K562 (cell line): Measurements from ENCODE around the gene DAB2IP. TPM values are rescaled to one million over a fixed set of nuclear protein-coding genes. Genes with fewer than 3 reads are reported as not detected.

Source experiments
- ATAC-seq: fragments of 200-7000 bp; cut with Tn5 transposase; 3 replicates; pipeline ENCODE4 v1.9.1; 2020; ENCODE audit warnings: moderate library complexity
- BruUV-seq: library from RNA; stranded (reverse); fragments of 400-500 nt; replicated peaks from 2 replicates; lab custom pipeline; 2021; lab: Mats Ljungman, UMichigan
- CTCF ChIA-PET: fragments of 300-600 bp; formaldehyde crosslinking; extraction: SDS; loops from one replicate; lab custom pipeline; 2021; ENCODE audit warnings: low intra/inter-chr PET ratio; lab: Yijun Ruan, JAX
- POLR2A ChIA-PET: fragments of 300-600, 350-650 bp; sonication (Branson Sonifier 250); formaldehyde crosslinking; extraction: SDS; loops from one replicate; lab custom pipeline; 2021; ENCODE audit warnings: antibody characterized with exemption, inconsistent platforms; lab: Yijun Ruan, JAX
- DNase-seq, 4 experiments: peaks; one replicate each; pipeline versions ENCODE4 v3.0.0 to v3.0.0-alpha.2; 2011 to 2018; ENCODE audit warnings: low spot score in 3 of 4, mixed read lengths in 3 of 4; ENCODE audit errors: extremely low read depth in 1 of 4
- FAIRE-seq: peaks from 2 replicates; lab custom pipeline; 2011; peaks lifted over from hg19 to GRCh38; lab: Jason Lieb, UNC
- H2AFZ ChIP-seq: 2 replicates; pipeline ENCODE4 v1.6.0; 2011; ENCODE audit warnings: low read depth, low read length, control low read depth, inconsistent platforms
- H3K27ac ChIP-seq: fragments of 200-600 bp; 3 replicates; pipeline ENCODE4 v1.8.0; 2011; ENCODE audit warnings: low read depth, mild to moderate bottlenecking, control low read depth, inconsistent platforms, low read length, moderate library complexity, mixed read lengths; ENCODE audit errors: extremely low read depth
- H3K27me3 ChIP-seq, 2 experiments: fragments of 300-600 bp in 1 of 2; 2 replicates in 1 of 2; 3 replicates in 1 of 2; pipeline versions ENCODE4 v1.6.0 to v1.8.0; 2011; ENCODE audit warnings: inconsistent platforms in 2 of 2, low read length in 2 of 2, mild to moderate bottlenecking in 1 of 2, mixed read lengths in 1 of 2, moderate library complexity in 1 of 2; ENCODE audit not compliant: control insufficient read depth in 2 of 2, insufficient read depth in 2 of 2
- H3K36me3 ChIP-seq: fragments of 300-600 bp; 3 replicates; pipeline ENCODE4 v1.8.0; 2011; ENCODE audit warnings: mild to moderate bottlenecking, low read length, inconsistent platforms; ENCODE audit not compliant: control insufficient read depth, insufficient read depth
- H3K4me1 ChIP-seq, 2 experiments: fragments of 200-600 bp in 1 of 2; replicated peaks in 1 of 2; 2 replicates in 1 of 2; 3 replicates in 1 of 2; pipeline versions ENCODE4 v1.5.1 to v1.8.0; 2011; ENCODE audit warnings: inconsistent platforms in 2 of 2, low read length in 2 of 2, mild to moderate bottlenecking in 1 of 2, mixed read lengths in 1 of 2, moderate library complexity in 1 of 2; ENCODE audit not compliant: control insufficient read depth in 2 of 2, insufficient read depth in 2 of 2
- H3K4me2 ChIP-seq: 2 replicates; pipeline ENCODE4 v1.6.1; 2011; ENCODE audit warnings: low read length, control low read depth, inconsistent platforms, mixed read lengths; ENCODE audit not compliant: insufficient read depth
- H3K4me3 ChIP-seq: fragments of 200-600 bp; sonication (generic), shearing (Covaris generic); 2 replicates; pipeline ENCODE4 v1.5.1; 2016; ENCODE audit warnings: control low read depth, inconsistent platforms
- H3K79me2 ChIP-seq: fragments of 200-600 bp; 3 replicates; pipeline ENCODE4 v1.8.0; 2011; ENCODE audit warnings: low read length, inconsistent platforms; ENCODE audit not compliant: control insufficient read depth, insufficient read depth
- H3K9ac ChIP-seq, 2 experiments: 2 replicates each; pipeline versions ENCODE4 v1.6.0 to v1.6.1; 2011; ENCODE audit warnings: low read depth in 2 of 2, low read length in 2 of 2, control low read depth in 1 of 2, inconsistent platforms in 1 of 2, mild to moderate bottlenecking in 1 of 2, mixed read lengths in 1 of 2; ENCODE audit not compliant: insufficient read depth in 1 of 2
- H3K9me1 ChIP-seq: one replicate; pipeline ENCODE4 v1.6.0; 2011; ENCODE audit warnings: inconsistent platforms, mild to moderate bottlenecking, low read length, moderate library complexity; ENCODE audit not compliant: control insufficient read depth, insufficient read depth
- H3K9me3 ChIP-seq: replicated peaks from 2 replicates; pipeline ENCODE4 v1.5.1; 2011; ENCODE audit warnings: low read depth, low read length, inconsistent platforms; ENCODE audit not compliant: control insufficient read depth, insufficient read depth
- H4K20me1 ChIP-seq: replicated peaks from 2 replicates; pipeline ENCODE4 v1.6.1; 2011; ENCODE audit warnings: low read length, inconsistent platforms, mixed read lengths; ENCODE audit not compliant: control insufficient read depth, insufficient read depth
- ZNF263 ChIP-seq: sonication (generic); formaldehyde crosslinking; IDR thresholded peaks from 2 replicates; pipeline ENCODE4 v1.8.0; 2022; ENCODE audit warnings: mild to moderate bottlenecking, missing genetic modification reagents, borderline replicate concordance
- WGBS: fragments of 100-300 bp; shearing (Covaris generic); methylation state at CpG from one replicate; pipeline ENCODE4 v1.1.6; 2016; ENCODE audit warnings: low coverage, mixed read lengths; ENCODE audit not compliant: insufficient coverage; ENCODE audit errors: missing lambda C conversion rate; 5-methylcytosine and 5-hydroxymethylcytosine counted together
- in situ Hi-C: fragments of 300-500 bp; cut with MboI; formaldehyde crosslinking; loops from 4 replicates; pipeline ENCODE4 v1.15.0; 2018; ENCODE audit warnings: inconsistent platforms, mixed read lengths
- intact Hi-C: fragments of 100-400 bp; cut with micrococcal nuclease; formaldehyde crosslinking; loops from 2 replicates; pipeline ENCODE4 v1.14.2; 2022
- polyA plus RNA-seq, 8 experiments: library from polyadenylated mRNA; depleted of rRNA in 4 of 8; stranded (reverse) in 5 of 8; unstranded in 3 of 8; fragments of >200 nt; fragmentation: Nextera tagmentation in 2 of 8; fragmentation: Illumina TruSeq in 1 of 8; extraction: Ambion mirVana in 2 of 8; extraction: Trizol in 1 of 8; gene quantifications; 2 replicates each; pipeline versions ENCODE4 v1.2.1 to v1.2.3, GENCODE V29; 2011 to 2014; ENCODE audit warnings: inconsistent platforms in 1 of 8, missing spikeins in 1 of 8
- total RNA-seq, 7 experiments: library from RNA; depleted of rRNA in 6 of 7; stranded (reverse); fragments of >200 nt in 6 of 7; fragmentation: Illumina TruSeq in 2 of 7; extraction: Trizol in 2 of 7; gene quantifications; 2 replicates each; pipeline versions ENCODE4 v1.2.1 to v1.2.3, GENCODE V29; 2011 to 2021; ENCODE audit warnings: low replicate concordance in 1 of 7
- TF ChIP-seq, protein P1 (sequence below): fragments of 250-450 bp; sonication (Bioruptor Pico); IDR thresholded peaks from 2 replicates; pipeline ENCODE4 v1.5.1; 2021; ENCODE audit warnings: mild to moderate bottlenecking

The DAB2IP gene
- total and polyA plus RNA-seq, 9 of the 15 experiments (the other 6 are each of a cell fraction or from before 2014, with no cell fraction given) = 0.04 to 0.31 (median 0.08) TPM; not detected in 5

DNA sequence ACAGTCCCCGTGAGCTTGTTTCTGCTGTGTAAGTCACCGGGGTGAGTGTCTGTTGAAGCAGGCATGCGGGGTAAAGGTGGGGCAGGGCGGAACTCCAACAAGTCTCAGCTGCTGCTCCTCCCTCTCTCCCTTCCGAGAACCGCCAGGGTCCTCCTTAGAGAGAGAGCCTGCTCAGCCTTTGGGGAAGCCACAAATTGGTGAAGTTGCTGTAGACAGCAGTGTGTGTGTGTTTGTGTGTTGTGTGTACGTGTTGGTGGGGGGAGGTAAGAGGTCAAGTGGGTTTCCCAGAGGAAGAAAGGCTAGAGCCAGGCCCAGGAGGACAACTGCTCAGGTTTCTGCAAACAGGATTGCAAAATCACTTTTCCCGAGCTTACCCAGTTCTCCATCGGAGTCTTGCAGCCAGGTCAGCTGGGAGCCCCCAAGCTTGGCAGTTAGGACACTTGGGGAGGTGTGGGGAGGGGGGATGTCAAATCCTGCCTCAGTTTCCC is 38.9 kb upstream of the DAB2IP start:
- POLR2A ChIA-PET = interaction anchor here (0.6 kb wide), 2 partner anchors 166 to 589 kb away, joined by 3 read pairs; no protein-coding TSS in a partner anchor
- Histone ChIP-seq H3K9me1 (peaks cover 4% of the 10 kb centered on the region), H3K9me3 (no peaks in the 10 kb centered on the region), H3K36me3 (no peaks in the 10 kb centered on the region), H3K27me3 (peaks cover 12 to 65% of the 10 kb centered on the region in 2 experiments; a peak in 3 of 5 replicates), H3K4me2 (no peak overlapping the region), H3K4me1 (no peaks in the 10 kb centered on the region), H3K4me3 (no peak overlapping the region), H4K20me1 (peaks cover 10% of the 10 kb centered on the region; the same call in 1 of the 2 replicates), H3K9ac (peak overlapping the region in 1 of 2 experiments; percentile 26; a peak in 1 of 4 replicates), H3K79me2 (no peaks in the 10 kb centered on the region), H3K27ac (no peak overlapping the region), H2AFZ (no peak overlapping the region)
- TF ChIP-seq ZNF263 (CRISPR knock-in tag) = peak; percentile 55; the same call in 1 of the 2 replicates
- TF ChIP-seq, protein P1, sequence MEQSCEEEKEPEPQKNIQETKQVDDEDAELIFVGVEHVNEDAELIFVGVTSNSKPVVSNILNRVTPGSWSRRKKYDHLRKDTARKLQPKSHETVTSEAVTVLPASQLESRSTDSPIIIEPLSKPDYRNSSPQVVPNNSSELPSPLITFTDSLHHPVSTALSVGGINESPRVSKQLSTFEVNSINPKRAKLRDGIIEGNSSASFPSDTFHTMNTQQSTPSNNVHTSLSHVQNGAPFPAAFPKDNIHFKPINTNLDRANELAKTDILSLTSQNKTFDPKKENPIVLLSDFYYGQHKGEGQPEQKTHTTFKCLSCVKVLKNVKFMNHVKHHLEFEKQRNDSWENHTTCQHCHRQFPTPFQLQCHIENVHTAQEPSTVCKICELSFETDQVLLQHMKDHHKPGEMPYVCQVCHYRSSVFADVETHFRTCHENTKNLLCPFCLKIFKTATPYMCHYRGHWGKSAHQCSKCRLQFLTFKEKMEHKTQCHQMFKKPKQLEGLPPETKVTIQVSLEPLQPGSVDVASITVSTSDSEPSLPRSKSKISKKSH (CRISPR knock-in tag) = no peak
- 2% methylated on average over 6 of the region's 9 CpGs for WGBS
- intact Hi-C loops (no loop called here), in situ Hi-C loops (no loop called here)
- no TSS peak for BruUV-seq
- ATAC-seq (0 out of 3 replicates have a peak, but pooled peaks have one; percentile 40), DNase-seq (peak in 1 of 4 experiments; percentile 3), FAIRE-seq (no peak)
- CTCF ChIA-PET = no interaction called here
